Endothelial cell of umbilical vein (primary cell): ENCODE data around the gene SYT6. TPM values are rescaled to one million over a fixed set of nuclear protein-coding genes. Genes with fewer than 3 reads are reported as not detected.

Experiments used
- BruUV-seq: library from RNA; stranded (reverse); fragments of 400-500 nt; replicated peaks from 2 replicates; lab custom pipeline; 2021; lab: Mats Ljungman, UMichigan
- CTCF ChIA-PET: fragments of 300-600, 350-600 bp; sonication (Branson Sonifier 250); formaldehyde crosslinking; loops from one replicate; lab custom pipeline; 2021; ENCODE audit warnings: antibody characterized with exemption, inconsistent platforms; lab: Charles Lee
- POLR2A ChIA-PET: fragments of 300-600, 350-600 bp; sonication (Branson Sonifier 250); formaldehyde crosslinking; loops from one replicate; lab custom pipeline; 2021; ENCODE audit warnings: antibody characterized with exemption, inconsistent platforms; lab: Charles Lee
- DNase-seq: peaks from one replicate; pipeline ENCODE4 v3.0.0-alpha.2; 2011; ENCODE audit warnings: low read depth, low spot score
- FAIRE-seq: peaks from 2 replicates; lab custom pipeline; 2011; peaks lifted over from hg19 to GRCh38; lab: Jason Lieb, UNC
- H2AFZ ChIP-seq: 2 replicates; pipeline ENCODE4 v1.6.0; 2012; ENCODE audit warnings: low read depth, low read length, control low read depth, inconsistent platforms
- H3K27ac ChIP-seq: 2 replicates; pipeline ENCODE4 v1.5.1; 2011; ENCODE audit warnings: low read depth, mild to moderate bottlenecking, control low read depth, low read length, moderate library complexity; ENCODE audit not compliant: insufficient read depth
- H3K27me3 ChIP-seq, 2 experiments: 2 replicates each; pipeline versions ENCODE4 v1.6.0 to v1.6.1; 2011; ENCODE audit warnings: low read length in 2 of 2, mixed read lengths in 1 of 2; ENCODE audit not compliant: control insufficient read depth in 2 of 2, insufficient read depth in 2 of 2
- H3K36me3 ChIP-seq, 2 experiments: 2 replicates in 1 of 2; 3 replicates in 1 of 2; pipeline ENCODE4 v1.5.1; 2011; ENCODE audit warnings: low read length in 2 of 2, mild to moderate bottlenecking in 1 of 2, moderate library complexity in 1 of 2; ENCODE audit not compliant: control insufficient read depth in 2 of 2, insufficient read depth in 2 of 2; ENCODE audit errors: extremely low read depth in 1 of 2
- H3K4me1 ChIP-seq: 3 replicates; pipeline ENCODE4 v1.5.1; 2011; ENCODE audit warnings: mild to moderate bottlenecking, low read length; ENCODE audit not compliant: control insufficient read depth, insufficient read depth; ENCODE audit errors: extremely low read depth
- H3K4me2 ChIP-seq: 2 replicates; pipeline ENCODE4 v1.6.1; 2011; ENCODE audit warnings: low read length, control low read depth, mixed read lengths; ENCODE audit not compliant: insufficient read depth
- H3K4me3 ChIP-seq, 3 experiments: fragments of 200-600 bp in 1 of 3; sonication (generic), shearing (Covaris generic) in 1 of 3; replicated peaks in 1 of 3; 2 replicates each; pipeline ENCODE4 v1.5.1; 2011 to 2016; ENCODE audit warnings: control low read depth in 3 of 3, low read length in 3 of 3, mild to moderate bottlenecking in 2 of 3, inconsistent platforms in 1 of 3, low read depth in 1 of 3, moderate library complexity in 1 of 3; ENCODE audit not compliant: insufficient read depth in 1 of 3
- H3K79me2 ChIP-seq: 2 replicates; pipeline ENCODE4 v1.6.0; 2012; ENCODE audit warnings: low read length, inconsistent platforms; ENCODE audit not compliant: control insufficient read depth, insufficient read depth
- H3K9ac ChIP-seq: replicated peaks from 2 replicates; pipeline ENCODE3; 2011; ENCODE audit warnings: low read length, control low read depth; ENCODE audit not compliant: insufficient read depth; ENCODE audit errors: extremely low read depth
- H3K9me1 ChIP-seq: replicated peaks from 3 replicates; pipeline ENCODE4 v1.6.0; 2011; ENCODE audit warnings: mild to moderate bottlenecking, low read length; ENCODE audit not compliant: control insufficient read depth, insufficient read depth; ENCODE audit errors: extremely low read depth
- H3K9me3 ChIP-seq: replicated peaks from 2 replicates; pipeline ENCODE4 v1.5.1; 2012; ENCODE audit warnings: low read length, inconsistent platforms; ENCODE audit not compliant: control insufficient read depth, insufficient read depth
- H4K20me1 ChIP-seq: replicated peaks from 2 replicates; pipeline ENCODE3; 2011; ENCODE audit warnings: mild to moderate bottlenecking, low read length; ENCODE audit not compliant: control insufficient read depth, insufficient read depth; ENCODE audit errors: extremely low read depth
- CTCF ChIP-seq, 2 donors: IDR thresholded peaks; 1 replicate in 1 of 2; 2 replicates in 1 of 2; pipeline ENCODE4 v1.5.1; 2011; ENCODE audit warnings: low read length in 2 of 2, mild to moderate bottlenecking in 2 of 2, moderate library complexity in 2 of 2, control low read depth in 1 of 2, inconsistent platforms in 1 of 2, low read depth in 1 of 2; ENCODE audit not compliant: insufficient read depth in 1 of 2; ENCODE audit errors: extremely low read depth in 1 of 2
- EZH2 ChIP-seq: IDR thresholded peaks from 2 replicates; pipeline ENCODE4 v1.6.1; 2012; ENCODE audit warnings: borderline replicate concordance, low read depth, mild to moderate bottlenecking, moderate library complexity, low read length, inconsistent platforms; ENCODE audit not compliant: severe bottlenecking
- GATA2 ChIP-seq: IDR thresholded peaks from 2 replicates; pipeline ENCODE4 v1.7.0; 2011; ENCODE audit warnings: low read depth, mild to moderate bottlenecking, moderate library complexity, mixed read lengths, low read length; ENCODE audit not compliant: insufficient read length, insufficient read depth
- JUN ChIP-seq: IDR thresholded peaks from 2 replicates; pipeline ENCODE4 v1.6.1; 2011; ENCODE audit warnings: borderline replicate concordance, low read depth; ENCODE audit not compliant: insufficient read length, insufficient read depth
- dilution Hi-C: fragments of 300-500 bp; cut with MboI; formaldehyde crosslinking; loops from one replicate; pipeline ENCODE4 v1.15.0; 2019; ENCODE audit warnings: low sequenced_read_pairs; ENCODE audit not compliant: extremely low pct_ligation_motif_present
- intact Hi-C: fragments of 100-400 bp; cut with micrococcal nuclease; formaldehyde crosslinking; loops from one replicate; pipeline ENCODE4 v1.10.0; 2022
- polyA plus RNA-seq, 4 experiments: library from polyadenylated mRNA; depleted of rRNA in 3 of 4; stranded (reverse) in 3 of 4; unstranded in 1 of 4; fragments of >200 nt; gene quantifications; 2 replicates each; pipeline versions ENCODE4 v1.2.1 to v1.2.3, GENCODE V29; 2011 to 2012; ENCODE audit warnings: missing spikeins in 1 of 4
- total RNA-seq: library from RNA; stranded (reverse); gene quantifications from 2 replicates; pipeline ENCODE4 v1.2.3, GENCODE V29; 2021

SYT6 gene
- total and polyA plus RNA-seq, 2 donors (not counting 3 experiments of a cell fraction or from before 2014, with no cell fraction given), result 0.04 TPM; not detected in 1

DNA sequence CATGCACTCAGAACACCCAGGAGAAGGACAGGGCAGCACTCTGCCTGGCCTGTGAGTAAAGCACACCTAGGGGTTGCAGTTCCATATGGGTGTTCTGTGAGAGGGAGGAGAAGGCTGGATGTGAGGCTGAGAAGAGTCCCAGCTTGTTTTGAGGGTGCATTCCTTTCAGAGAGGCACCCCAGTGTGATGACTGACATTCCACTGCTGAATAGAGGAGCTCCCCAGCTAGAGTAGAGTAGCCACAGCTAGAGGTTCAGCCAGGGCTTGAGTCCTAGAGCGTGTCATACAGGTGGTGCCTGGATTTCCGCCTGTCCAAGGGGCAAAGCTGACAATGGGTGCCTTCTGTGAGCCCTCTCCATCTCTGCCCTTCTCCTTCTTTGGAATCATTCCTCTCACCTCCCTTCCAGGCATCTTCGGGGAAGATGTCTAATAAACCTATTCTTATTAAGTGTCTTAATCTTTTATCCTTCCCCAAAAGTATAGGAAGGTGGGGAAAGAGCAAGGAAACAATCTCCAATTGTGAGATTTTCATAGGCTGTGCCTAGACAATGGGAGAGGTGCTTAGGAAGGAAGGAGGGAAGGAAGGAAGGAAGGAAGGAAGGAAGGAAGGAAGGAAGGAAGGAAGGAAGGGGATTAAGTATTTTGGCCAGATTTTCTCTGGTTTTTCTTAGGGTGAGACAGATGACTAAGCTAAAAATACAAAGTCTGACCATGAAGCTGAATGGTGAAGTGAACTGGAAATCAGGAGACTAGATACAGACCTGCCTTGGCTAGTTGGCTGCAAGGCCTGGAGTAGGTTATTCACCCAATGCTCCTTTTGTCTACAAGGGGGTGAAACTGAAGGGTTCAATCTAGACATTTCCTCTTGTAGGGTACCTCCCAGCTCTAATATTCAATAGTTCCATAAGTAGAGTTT lies 43.6 kb upstream of the SYT6 start:
- H3K9ac ChIP-seq, result no peak overlapping the region
- DNase-seq (no peak), FAIRE-seq (no peak)
- H3K9me3 ChIP-seq, result no peaks in the 10 kb centered on the region
- no peaks in the 10 kb centered on the region for H3K36me3 ChIP-seq
- BruUV-seq, result no TSS peak
- ChIA-PET CTCF (no interaction called here), POLR2A (no interaction called here)
- dilution Hi-C loops, result no loop called here
- no peaks in the 10 kb centered on the region for H3K9me1 ChIP-seq
- H3K79me2 ChIP-seq, result no peaks in the 10 kb centered on the region
- TF ChIP-seq CTCF (IDR thresholded peaks at IDR 0.05; ENCODE audit: extremely low read depth in 1 of 2, insufficient read depth in 1 of 2, low read depth in 1 of 2, low read length in 2 of 2) (no peak), EZH2 (no peak)
- no peak overlapping the region for H2AFZ ChIP-seq
- H3K27me3 ChIP-seq, result no peaks in the 10 kb centered on the region
- H3K4me1 ChIP-seq, result no peaks in the 10 kb centered on the region
- H4K20me1 ChIP-seq, result no peaks in the 10 kb centered on the region
- H3K27ac ChIP-seq, result no peak overlapping the region
- no peak overlapping the region for H3K4me3 ChIP-seq
- H3K4me2 ChIP-seq, result no peak overlapping the region
- intact Hi-C loops, result no loop called here

GRCh38 chr1:114195819-114196218 lies 42.1 kb upstream of the SYT6 start:
- no peak overlapping the region for H3K27ac ChIP-seq
- no peaks in the 10 kb centered on the region for H3K79me2 ChIP-seq
- no peak overlapping the region for H2AFZ ChIP-seq
- H4K20me1 ChIP-seq, result no peaks in the 10 kb centered on the region
- H3K9ac ChIP-seq, result no peak overlapping the region
- ChIA-PET POLR2A (no interaction called here), CTCF (no interaction called here)
- no peak overlapping the region for H3K4me3 ChIP-seq
- dilution Hi-C loops (no loop called here), intact Hi-C loops (no loop called here)
- H3K9me3 ChIP-seq, result no peaks in the 10 kb centered on the region
- no peak for FAIRE-seq
- DNase-seq, result no peak
- H3K4me2 ChIP-seq, result no peak overlapping the region
- BruUV-seq, result no TSS peak
- H3K36me3 ChIP-seq, result no peaks in the 10 kb centered on the region
- TF ChIP-seq JUN (no peak), GATA2 (no peak)
- H3K9me1 ChIP-seq, result no peaks in the 10 kb centered on the region
- H3K4me1 ChIP-seq, result no peaks in the 10 kb centered on the region
- no peaks in the 10 kb centered on the region for H3K27me3 ChIP-seq
